IMR-90 (cell line): ENCODE results near the gene ATG14. TPM values are rescaled to one million over a fixed set of nuclear protein-coding genes. Genes with fewer than 3 reads are reported as not detected.

Experiments used
- ATAC-seq: fragments of 200-7000 bp; cut with Tn5 transposase; 2 replicates; pipeline ENCODE4 v1.9.1; 2020; ENCODE audit warnings: low read depth, mild to moderate bottlenecking, moderate library complexity
- BruUV-seq: library from RNA; stranded (reverse); fragments of 400-500 nt; replicated peaks from 2 replicates; lab custom pipeline; 2021; lab: Mats Ljungman, UMichigan
- CTCF ChIA-PET: fragments of 300-600 bp; formaldehyde crosslinking; extraction: SDS; loops from one replicate; lab custom pipeline; 2021; ENCODE audit warnings: antibody characterized with exemption; lab: Yijun Ruan, JAX
- POLR2A ChIA-PET: fragments of 300-600 bp; sonication (Branson Sonifier 250); formaldehyde crosslinking; loops from one replicate; lab custom pipeline; 2022; ENCODE audit warnings: antibody characterized with exemption; ENCODE audit not compliant: unreplicated experiment; lab: Charles Lee
- DNase-seq: peaks from one replicate; pipeline ENCODE4 v3.0.0; 2013
- H2AFZ ChIP-seq: replicated peaks from 2 replicates; pipeline ENCODE3; 2013; ENCODE audit warnings: low read length, mild to moderate bottlenecking; ENCODE audit not compliant: poor library complexity
- H2AK5ac ChIP-seq: 2 replicates; pipeline ENCODE4 v1.6.1; 2013; ENCODE audit warnings: low read depth, low read length, inconsistent platforms
- H2AK9ac ChIP-seq: replicated peaks from 2 replicates; pipeline ENCODE3; 2013; ENCODE audit warnings: mild to moderate bottlenecking, low read depth, low read length, moderate library complexity; ENCODE audit not compliant: poor library complexity
- H2BK120ac ChIP-seq: 2 replicates; pipeline ENCODE4 v1.6.1; 2013; ENCODE audit warnings: low read depth, low read length, inconsistent platforms
- H2BK15ac ChIP-seq: 3 replicates; pipeline ENCODE4 v1.6.1; 2013; ENCODE audit warnings: low read depth, low read length, inconsistent platforms
- H2BK20ac ChIP-seq: 2 replicates; pipeline ENCODE4 v1.6.1; 2013; ENCODE audit warnings: low read depth, mild to moderate bottlenecking, inconsistent platforms, low read length, moderate library complexity
- H2BK5ac ChIP-seq: 2 replicates; pipeline ENCODE4 v1.6.1; 2013; ENCODE audit warnings: mild to moderate bottlenecking, low read depth, low read length, inconsistent platforms; ENCODE audit not compliant: poor library complexity, severe bottlenecking
- H3K14ac ChIP-seq: replicated peaks from 2 replicates; pipeline ENCODE4 v1.6.1; 2013; ENCODE audit warnings: low read depth, low read length, inconsistent platforms
- H3K18ac ChIP-seq: 2 replicates; pipeline ENCODE4 v1.6.1; 2013; ENCODE audit warnings: low read depth, low read length, control low read depth
- H3K23ac ChIP-seq: 2 replicates; pipeline ENCODE4 v1.6.1; 2013; ENCODE audit warnings: low read depth, low read length, inconsistent platforms
- H3K27ac ChIP-seq: 2 replicates; pipeline ENCODE4 v1.5.1; 2013; ENCODE audit warnings: mild to moderate bottlenecking, control low read depth, low read length; ENCODE audit not compliant: insufficient read depth
- H3K27me3 ChIP-seq: 2 replicates; pipeline ENCODE4 v1.6.1; 2013; ENCODE audit warnings: low read length; ENCODE audit not compliant: control insufficient read depth, insufficient read depth
- H3K36me3 ChIP-seq: 2 replicates; pipeline ENCODE4 v1.6.1; 2013; ENCODE audit warnings: low read length, mixed read lengths; ENCODE audit not compliant: control insufficient read depth, insufficient read depth
- H3K4ac ChIP-seq: 2 replicates; pipeline ENCODE4 v1.6.1; 2013; ENCODE audit warnings: low read depth, low read length, inconsistent platforms
- H3K4me1 ChIP-seq: 2 replicates; pipeline ENCODE4 v1.6.1; 2013; ENCODE audit warnings: low read length, mixed read lengths; ENCODE audit not compliant: control insufficient read depth, insufficient read depth
- H3K4me2 ChIP-seq: 2 replicates; pipeline ENCODE4 v1.6.1; 2013; ENCODE audit warnings: low read depth, mild to moderate bottlenecking, control low read depth, low read length, moderate library complexity
- H3K4me3 ChIP-seq: 2 replicates; pipeline ENCODE4 v1.5.1; 2013; ENCODE audit warnings: low read depth, mild to moderate bottlenecking, control low read depth, low read length, moderate library complexity; ENCODE audit not compliant: insufficient read depth
- H3K56ac ChIP-seq: 2 replicates; pipeline ENCODE4 v1.6.1; 2013; ENCODE audit warnings: low read length, inconsistent platforms; ENCODE audit not compliant: insufficient read depth; ENCODE audit errors: extremely low read depth
- H3K79me1 ChIP-seq, 2 experiments: 2 replicates each; pipeline ENCODE4 v1.6.1; 2013; ENCODE audit warnings: low read length in 2 of 2, inconsistent platforms in 1 of 2, low read depth in 1 of 2
- H3K9ac ChIP-seq: 2 replicates; pipeline ENCODE4 v1.6.1; 2013; ENCODE audit warnings: low read depth, low read length, control low read depth
- H3K9me1 ChIP-seq: 2 replicates; pipeline ENCODE4 v1.6.1; 2013; ENCODE audit warnings: low read length, inconsistent platforms; ENCODE audit not compliant: insufficient read depth
- H3K9me3 ChIP-seq: 2 replicates; pipeline ENCODE4 v1.6.1; 2013; ENCODE audit warnings: low read length; ENCODE audit not compliant: control insufficient read depth, insufficient read depth
- H4K20me1 ChIP-seq: 2 replicates; pipeline ENCODE4 v1.6.1; 2013; ENCODE audit warnings: low read length, inconsistent platforms; ENCODE audit not compliant: insufficient read depth
- H4K5ac ChIP-seq: 2 replicates; pipeline ENCODE4 v1.6.1; 2013; ENCODE audit warnings: mild to moderate bottlenecking, low read depth, low read length, control low read depth
- H4K8ac ChIP-seq, 2 experiments: 2 replicates each; pipeline ENCODE4 v1.6.1; 2013; ENCODE audit warnings: low read depth in 2 of 2, low read length in 2 of 2, control low read depth in 1 of 2, inconsistent platforms in 1 of 2
- H4K91ac ChIP-seq: 2 replicates; pipeline ENCODE4 v1.6.1; 2013; ENCODE audit warnings: low read depth, low read length, inconsistent platforms; ENCODE audit not compliant: insufficient read depth
- BHLHE40 ChIP-seq: fragments of 150-350 bp; IDR thresholded peaks from 2 replicates; pipeline ENCODE4 v1.6.1; 2016; ENCODE audit warnings: mild to moderate bottlenecking, low read depth, low read length
- CEBPB ChIP-seq: IDR thresholded peaks from 2 replicates; pipeline ENCODE4 v1.6.1; 2012; ENCODE audit warnings: low read depth, low read length, improper control_type of control experiment
- CHD1 ChIP-seq: IDR thresholded peaks from 2 replicates; pipeline ENCODE4 v1.6.1; 2012; ENCODE audit warnings: low read depth, low read length, improper control_type of control experiment
- MAFK ChIP-seq: IDR thresholded peaks from 2 replicates; pipeline ENCODE4 v1.6.1; 2012; ENCODE audit warnings: low read depth, low read length, improper control_type of control experiment
- MAZ ChIP-seq: IDR thresholded peaks from 2 replicates; pipeline ENCODE4 v1.6.1; 2012; ENCODE audit warnings: low read depth, mild to moderate bottlenecking, low read length, improper control_type of control experiment, moderate library complexity, borderline replicate concordance
- MXI1 ChIP-seq: IDR thresholded peaks from 2 replicates; pipeline ENCODE4 v1.6.1; 2012; ENCODE audit warnings: low read depth, mild to moderate bottlenecking, low read length, moderate library complexity, borderline replicate concordance
- NFE2L2 ChIP-seq: fragments of 150-350 bp; IDR thresholded peaks from 2 replicates; pipeline ENCODE4 v1.6.1; 2016; ENCODE audit warnings: low read depth, mild to moderate bottlenecking, low read length
- POLR2A ChIP-seq: IDR thresholded peaks from 2 replicates; pipeline ENCODE4 v1.6.1; 2012; ENCODE audit warnings: mild to moderate bottlenecking, low read depth, low read length
- RAD21 ChIP-seq: IDR thresholded peaks from 2 replicates; pipeline ENCODE4 v1.6.1; 2012; ENCODE audit warnings: low read length, improper control_type of control experiment
- RCOR1 ChIP-seq: IDR thresholded peaks from 2 replicates; pipeline ENCODE4 v1.6.1; 2012; ENCODE audit warnings: mild to moderate bottlenecking, low read length, improper control_type of control experiment; ENCODE audit not compliant: insufficient replicate concordance
- RFX5 ChIP-seq: IDR thresholded peaks from 2 replicates; pipeline ENCODE4 v1.8.0; 2012; ENCODE audit warnings: low read depth, mild to moderate bottlenecking, low read length, moderate library complexity
- SMC3 ChIP-seq: fragments of 150-350 bp; IDR thresholded peaks from 2 replicates; pipeline ENCODE4 v1.6.1; 2016; ENCODE audit warnings: low read depth, mild to moderate bottlenecking, antibody characterized with exemption, low read length, moderate library complexity
- WGBS, 2 experiments: methylation state at CpG; one replicate each; pipeline versions ENCODE4 v1.1.5 to v1.1.7; 2013; ENCODE audit warnings: missing lambda C conversion rate in 2 of 2; ENCODE audit not compliant: insufficient read length in 1 of 2; ENCODE audit errors: extremely low coverage in 2 of 2; 5-methylcytosine and 5-hydroxymethylcytosine counted together
- dilution Hi-C: fragments of 300-500 bp; cut with HindIII; formaldehyde crosslinking; loops from one replicate; pipeline ENCODE4 v1.14.3; 2018; ENCODE audit warnings: low sequenced_read_pairs; ENCODE audit not compliant: unreplicated experiment
- in situ Hi-C: fragments of 300-500 bp; cut with MboI; formaldehyde crosslinking; loops from 3 replicates; pipeline ENCODE4 v1.14.3; 2019; ENCODE audit warnings: low sequenced_read_pairs, inconsistent platforms, mixed read lengths
- intact Hi-C: fragments of 100-400 bp; cut with micrococcal nuclease; formaldehyde crosslinking; loops from 2 replicates; pipeline ENCODE4 v1.10.0; 2022
- polyA plus RNA-seq, 3 experiments: library from polyadenylated mRNA; depleted of rRNA; stranded (reverse); fragments of >200 nt; gene quantifications; 2 replicates each; pipeline ENCODE4 v1.2.3, GENCODE V29; 2012; ENCODE audit warnings: low replicate concordance in 1 of 3
- total RNA-seq: library from RNA; depleted of rRNA; stranded (reverse); fragments of >200 nt; gene quantifications from 2 replicates; pipeline ENCODE4 v1.2.3, GENCODE V29; 2012
- TF ChIP-seq, protein P1 (sequence below): fragments of 150-350 bp; IDR thresholded peaks from 2 replicates; pipeline ENCODE4 v1.6.1; 2017; ENCODE audit warnings: mild to moderate bottlenecking, antibody characterized with exemption, low read length, low read depth

The ATG14 gene
- total and polyA plus RNA-seq, 2 of the 4 experiments (the other 2 are of a cell fraction): 5.0 to 12.4 TPM

GRCh38 chr14:55377236-55377635 lies 34.4 kb downstream of the ATG14 start:
- intact Hi-C loops (no loop called here), dilution Hi-C loops (no loop called here), in situ Hi-C loops (no loop called here)
- Histone ChIP-seq H3K4me3 (no peak overlapping the region), H3K23ac (no peak overlapping the region), H3K9ac (no peak overlapping the region), H3K9me3 (no peaks in the 10 kb centered on the region), H3K36me3 (peaks cover 28% of the 10 kb centered on the region), H3K4me2 (no peak overlapping the region), H2BK5ac (no peak overlapping the region), H2AFZ (no peak overlapping the region), H3K18ac (no peak overlapping the region), H4K8ac (no peak overlapping the region), H3K9me1 (peaks cover 3% of the 10 kb centered on the region), H3K27ac (no peak overlapping the region), H4K20me1 (no peaks in the 10 kb centered on the region), H3K4me1 (peaks cover 7% of the 10 kb centered on the region; the same call in 1 of the 2 replicates), H2BK20ac (no peak overlapping the region), H2BK120ac (no peak overlapping the region), H3K27me3 (no peaks in the 10 kb centered on the region), H3K14ac (no peak overlapping the region), H2AK5ac (no peak overlapping the region), H3K56ac (no peak overlapping the region), H3K4ac (no peak overlapping the region), H3K79me1 (peaks cover 6 to 14% of the 10 kb centered on the region in 2 experiments; a peak in 2 of 4 replicates), H2AK9ac (no peak overlapping the region), H2BK15ac (no peak overlapping the region), H4K91ac (no peak overlapping the region), H4K5ac (no peak overlapping the region)
- POLR2A ChIA-PET: no interaction called here
- CTCF ChIA-PET: no interaction called here
- DNase-seq (no peak), ATAC-seq (no peak)
- no TSS peak for BruUV-seq
- TF ChIP-seq MAZ (no peak), MXI1 (no peak), SMC3 (no peak), RAD21 (no peak), RFX5 (no peak), BHLHE40 (no peak), MAFK (no peak), POLR2A (no peak), CHD1 (no peak), RCOR1 (no peak), NFE2L2 (no peak), CEBPB (no peak)
- TF ChIP-seq, protein P1, sequence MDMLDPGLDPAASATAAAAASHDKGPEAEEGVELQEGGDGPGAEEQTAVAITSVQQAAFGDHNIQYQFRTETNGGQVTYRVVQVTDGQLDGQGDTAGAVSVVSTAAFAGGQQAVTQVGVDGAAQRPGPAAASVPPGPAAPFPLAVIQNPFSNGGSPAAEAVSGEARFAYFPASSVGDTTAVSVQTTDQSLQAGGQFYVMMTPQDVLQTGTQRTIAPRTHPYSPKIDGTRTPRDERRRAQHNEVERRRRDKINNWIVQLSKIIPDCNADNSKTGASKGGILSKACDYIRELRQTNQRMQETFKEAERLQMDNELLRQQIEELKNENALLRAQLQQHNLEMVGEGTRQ: no peak
- whole genome bisulfite sequencing, 2 experiments: 100% methylated on average over 1 of the region's 5 CpGs; no CpG with 5 or more reads in 1 of the 2 experiments
